NT2/D1 (cell line): ENCODE results near the gene ASGR1.

ENCODE experiments used
- SUZ12 ChIP-seq: IDR thresholded peaks from 2 replicates; pipeline ENCODE4 v1.6.1; 2011; ENCODE audit not compliant: insufficient read length, insufficient read depth; ENCODE audit errors: extremely low read depth
- YY1 ChIP-seq: IDR thresholded peaks from 2 replicates; pipeline ENCODE4 v1.6.1; 2011; ENCODE audit not compliant: insufficient read length, insufficient read depth
- ZNF274 ChIP-seq: IDR thresholded peaks from 2 replicates; pipeline ENCODE4 v1.6.1; 2011; ENCODE audit warnings: mild to moderate bottlenecking, low read depth, low read length

- TF ChIP-seq YY1 (no peak), ZNF274 (no peak), SUZ12 (no peak)
These were observed 37.3 kb downstream of the ASGR1 start for GRCh38 chr17:7141824-7142223.
